ENCODE data around the gene GLRA1. TPM values are rescaled to one million over a fixed set of nuclear protein-coding genes. Genes with fewer than 3 reads are reported as not detected.

The GLRA1 gene
- total RNA-seq, 5 donors from 2014 or later (not counting 1 experiment from before 2014, with no cell fraction given), result not detected

DNA sequence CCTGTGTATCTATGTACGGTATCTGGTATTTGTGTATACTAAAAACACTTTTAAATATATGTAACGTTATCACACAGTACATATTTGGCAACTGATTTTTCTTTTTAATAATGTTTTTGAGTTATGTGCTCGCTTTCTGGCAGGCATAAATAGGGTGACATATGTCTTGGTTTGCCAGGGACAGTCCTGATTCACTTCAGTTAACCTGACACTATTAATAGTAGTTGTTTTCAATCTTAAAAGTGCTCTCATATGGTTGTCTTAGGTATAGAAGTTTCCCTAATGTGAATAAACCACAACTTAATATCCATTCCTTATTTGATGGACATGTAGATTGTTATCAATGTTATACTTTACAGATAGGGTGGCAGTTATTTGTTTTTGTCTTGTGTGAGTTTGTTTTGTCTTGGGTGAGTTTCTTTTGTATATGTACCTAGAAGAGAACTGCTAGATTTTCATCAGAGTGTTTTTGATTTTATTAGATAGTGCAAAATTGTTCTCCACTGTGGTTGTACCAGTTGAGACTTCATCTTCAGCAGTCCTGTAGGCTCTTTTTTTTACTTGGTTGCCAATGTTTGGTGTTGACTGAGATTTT lies 145.0 kb downstream of the GLRA1 start:
- H3K36me3 Mint-ChIP-seq, result peaks cover 21% of the 10 kb centered on the region
- H3K27ac Mint-ChIP-seq, result peak overlapping the region; percentile 1 to 2
- H3K4me3 ChIP-seq (ENCODE audit: control insufficient read depth in 1 of 2, extremely low read depth in 1 of 2, low read length in 1 of 2), result no peak overlapping the region
- ChIA-PET CTCF (interaction anchor here in 1 of 2 donors (1.1 kb wide), 1 partner anchor 8 kb away, joined by 3 read pairs; the partner anchor contains the start of gene G3BP1), POLR2A (no interaction called here)
- H3K27ac ChIP-seq (ENCODE audit: low read length), result no peak overlapping the region
- H3K4me1 Mint-ChIP-seq, result peaks cover 92 to 96% (median 93%) of the 10 kb centered on the region in 3 donors
- peak overlapping the region in 2 of 3 donors; percentile 28 to 58 for H3K4me3 Mint-ChIP-seq
- ATAC-seq (replicated peaks in 1 of 4), result no peak
- peaks cover 21 to 23% of the 10 kb centered on the region in 2 experiments for H3K4me1 ChIP-seq (ENCODE audit: control insufficient read depth in 1 of 2, extremely low read depth in 1 of 2, insufficient read depth in 2 of 2, low read length in 2 of 2)
- no peak for DNase-seq
- H3K9me3 ChIP-seq, result no peaks in the 10 kb centered on the region
- no peaks in the 10 kb centered on the region for H3K9me3 Mint-ChIP-seq
- H3K27me3 Mint-ChIP-seq, result no peaks in the 10 kb centered on the region
- H3K27me3 ChIP-seq (replicated peaks in 1 of 2; ENCODE audit: control insufficient read depth in 2 of 2, extremely low read depth in 1 of 2, insufficient read depth in 2 of 2, low read length in 1 of 2), result no peaks in the 10 kb centered on the region
- WGBS (ENCODE audit: insufficient coverage), result no CpG with 5 or more reads among the region's 3 CpGs
- H3K36me3 ChIP-seq (ENCODE audit: control insufficient read depth in 2 of 2, extremely low read depth in 1 of 2, insufficient read depth in 1 of 2, low read length in 1 of 2), result no peaks in the 10 kb centered on the region

- Histone ChIP-seq H3K27me3 (replicated peaks in 1 of 2; ENCODE audit: control insufficient read depth in 2 of 2, extremely low read depth in 1 of 2, insufficient read depth in 2 of 2, low read length in 1 of 2) (no peaks in the 10 kb centered on the region), H3K4me3 (ENCODE audit: control insufficient read depth in 1 of 2, extremely low read depth in 1 of 2, low read length in 1 of 2) (no peak overlapping the region), H3K36me3 (ENCODE audit: control insufficient read depth in 2 of 2, extremely low read depth in 1 of 2, insufficient read depth in 1 of 2, low read length in 1 of 2) (no peaks in the 10 kb centered on the region), H3K4me1 (ENCODE audit: control insufficient read depth in 1 of 2, extremely low read depth in 1 of 2, insufficient read depth in 2 of 2, low read length in 2 of 2) (peaks cover 23 to 27% of the 10 kb centered on the region in 2 experiments), H3K27ac (ENCODE audit: low read length) (no peak overlapping the region), H3K9me3 (no peaks in the 10 kb centered on the region)
- ChIA-PET CTCF (no interaction called here), POLR2A (interaction anchor here (0.6 to 1.8 kb wide), 2 partner anchors 16 to 24 kb away, joined by 3 to 6 read pairs; no protein-coding TSS in a partner anchor)
- no CpG with 5 or more reads among the region's 3 CpGs for WGBS (ENCODE audit: insufficient coverage)
- Mint-ChIP-seq H3K4me3 (peak overlapping the region in 2 of 3 donors; percentile 55 to 79), H3K9me3 (no peaks in the 10 kb centered on the region), H3K27ac (peak overlapping the region; percentile 24 to 61), H3K4me1 (peaks cover 72 to 81% (median 74%) of the 10 kb centered on the region in 3 donors), H3K36me3 (peaks cover 28% of the 10 kb centered on the region), H3K27me3 (no peaks in the 10 kb centered on the region)
- DNase-seq, result no peak
- ATAC-seq (replicated peaks in 1 of 4), result no peak
Observed at GRCh38 chr5:151775025-151775606, 149.5 kb downstream of the GLRA1 start.

- peak overlapping the region in 2 of 3 donors; percentile 79 to 85 for H3K4me3 Mint-ChIP-seq
- Histone ChIP-seq H3K4me3 (ENCODE audit: control insufficient read depth in 1 of 2, extremely low read depth in 1 of 2, low read length in 1 of 2) (peak overlapping the region; percentile 6), H3K27ac (ENCODE audit: low read length) (no peak overlapping the region), H3K9me3 (no peaks in the 10 kb centered on the region), H3K36me3 (ENCODE audit: control insufficient read depth in 2 of 2, extremely low read depth in 1 of 2, insufficient read depth in 1 of 2, low read length in 1 of 2) (no peaks in the 10 kb centered on the region), H3K27me3 (replicated peaks in 1 of 2; ENCODE audit: control insufficient read depth in 2 of 2, extremely low read depth in 1 of 2, insufficient read depth in 2 of 2, low read length in 1 of 2) (no peaks in the 10 kb centered on the region), H3K4me1 (ENCODE audit: control insufficient read depth in 1 of 2, extremely low read depth in 1 of 2, insufficient read depth in 2 of 2, low read length in 2 of 2) (peaks cover 29 to 31% of the 10 kb centered on the region in 2 experiments)
- H3K9me3 Mint-ChIP-seq, result no peaks in the 10 kb centered on the region
- WGBS (ENCODE audit: insufficient coverage), result 0% methylated on average over 1 of the region's 3 CpGs
- H3K4me1 Mint-ChIP-seq, result peaks cover 66 to 76% (median 67%) of the 10 kb centered on the region in 3 donors
- DNase-seq, result peak in 1 of 35 experiments; percentile 13
- ATAC-seq (replicated peaks in 1 of 4), result no peak
- CTCF ChIA-PET, result interaction anchor here (0.6 to 1.3 kb wide), 7 partner anchors 9 to 326 kb away, joined by 3 to 4 read pairs (median 3); partner anchors contain the start of gene SLC36A1 (in 1 of the 2)
- POLR2A ChIA-PET, result interaction anchor here (0.6 to 1.8 kb wide), 8 partner anchors 9 to 372 kb away, joined by 3 to 8 read pairs (median 5); no protein-coding TSS in a partner anchor
- no peaks in the 10 kb centered on the region for H3K27me3 Mint-ChIP-seq
- peaks cover 25% of the 10 kb centered on the region for H3K36me3 Mint-ChIP-seq
- peak overlapping the region; percentile 44 to 64 for H3K27ac Mint-ChIP-seq
Observed at GRCh38 chr5:151773951-151774350, 150.7 kb downstream of the GLRA1 start.

GRCh38 chr5:151772846-151773561 lies 151.6 kb downstream of the GLRA1 start:
- peaks cover 24 to 29% of the 10 kb centered on the region in 2 experiments for H3K4me1 ChIP-seq (ENCODE audit: control insufficient read depth in 1 of 2, extremely low read depth in 1 of 2, insufficient read depth in 2 of 2, low read length in 2 of 2)
- no peaks in the 10 kb centered on the region for H3K9me3 Mint-ChIP-seq
- H3K27ac Mint-ChIP-seq, result peak overlapping the region; percentile 40 to 64
- ATAC-seq (replicated peaks in 1 of 4) (no peak), DNase-seq (peak in 1 of 35 experiments; percentile 45)
- CTCF ChIA-PET, result interaction anchor here (0.5 to 1.3 kb wide), 3 partner anchors 9 to 114 kb away, joined by 3 to 6 read pairs (median 3); no protein-coding TSS in a partner anchor
- H3K27me3 Mint-ChIP-seq, result no peaks in the 10 kb centered on the region
- POLR2A ChIA-PET, result interaction anchor here (0.6 to 1.4 kb wide), 4 partner anchors 13 to 1813 kb away, joined by 3 to 8 read pairs (median 4); no protein-coding TSS in a partner anchor
- H3K36me3 Mint-ChIP-seq, result peaks cover 23% of the 10 kb centered on the region
- H3K4me1 Mint-ChIP-seq, result peaks cover 59 to 68% (median 61%) of the 10 kb centered on the region in 3 donors
- peak overlapping the region; percentile 88 to 96 for H3K4me3 ChIP-seq (ENCODE audit: control insufficient read depth in 1 of 2, extremely low read depth in 1 of 2, low read length in 1 of 2)
- H3K27ac ChIP-seq (ENCODE audit: low read length), result peak overlapping the region; percentile 43
- H3K9me3 ChIP-seq, result no peaks in the 10 kb centered on the region
- H3K4me3 Mint-ChIP-seq, result peak overlapping the region in 2 of 3 donors; percentile 79 to 85
- H3K27me3 ChIP-seq (replicated peaks in 1 of 2; ENCODE audit: control insufficient read depth in 2 of 2, extremely low read depth in 1 of 2, insufficient read depth in 2 of 2, low read length in 1 of 2), result no peaks in the 10 kb centered on the region
- 0% methylated on average over 16 of the region's 18 CpGs for WGBS (ENCODE audit: insufficient coverage)
- H3K36me3 ChIP-seq (ENCODE audit: control insufficient read depth in 2 of 2, extremely low read depth in 1 of 2, insufficient read depth in 1 of 2, low read length in 1 of 2), result no peaks in the 10 kb centered on the region

Other genes starting within 250 kb of the GLRA1 start
- 1 to 10 TPM in 4 of 5 donors, not detected in 1; 4.1 to 8.6 (median 5.2) TPM for gene SPARC, start 237.9 kb downstream of the GLRA1 start, total RNA-seq
- 10 to 100 TPM; 21.4 to 33.8 (median 30.9) TPM for gene ATOX1, start 166.2 kb downstream of the GLRA1 start, total RNA-seq
- 100 to 1,000 TPM; 109 to 185 (median 170) TPM for gene G3BP1, start 152.9 kb downstream of the GLRA1 start, total RNA-seq